WI38 (cell line): Measurements from ENCODE around the gene SPATA16.

Experiments
- H3K4me3 ChIP-seq: 2 replicates; pipeline ENCODE4 v1.5.1; 2011; ENCODE audit warnings: low read depth, mild to moderate bottlenecking, control low read depth, low read length
- TF ChIP-seq, protein P1 (sequence below): IDR thresholded peaks from 2 replicates; pipeline ENCODE4 v1.5.1; 2012; ENCODE audit warnings: low read depth, mild to moderate bottlenecking, control low read depth, low read length

SPATA16 gene

DNA sequence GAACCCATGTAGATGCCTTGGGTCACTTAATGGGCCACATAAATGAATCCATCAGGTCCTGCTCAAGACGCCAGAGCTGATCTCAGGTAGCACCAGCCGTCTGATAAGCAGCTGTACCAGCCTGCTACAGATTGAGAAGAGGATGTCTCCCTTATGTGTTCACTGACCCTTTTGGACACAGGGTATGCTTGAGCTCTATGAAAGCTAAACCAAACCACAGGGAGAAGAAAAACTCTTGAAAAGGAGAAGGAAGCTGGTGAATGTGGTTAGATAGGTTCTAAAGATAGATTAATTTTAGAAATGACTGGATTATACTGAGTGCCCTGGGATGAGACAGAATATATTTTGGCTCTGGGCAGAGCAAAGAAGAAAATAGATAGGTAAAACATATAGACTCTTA, 187.5 kb downstream of the SPATA16 start:
- TF ChIP-seq, protein P1, sequence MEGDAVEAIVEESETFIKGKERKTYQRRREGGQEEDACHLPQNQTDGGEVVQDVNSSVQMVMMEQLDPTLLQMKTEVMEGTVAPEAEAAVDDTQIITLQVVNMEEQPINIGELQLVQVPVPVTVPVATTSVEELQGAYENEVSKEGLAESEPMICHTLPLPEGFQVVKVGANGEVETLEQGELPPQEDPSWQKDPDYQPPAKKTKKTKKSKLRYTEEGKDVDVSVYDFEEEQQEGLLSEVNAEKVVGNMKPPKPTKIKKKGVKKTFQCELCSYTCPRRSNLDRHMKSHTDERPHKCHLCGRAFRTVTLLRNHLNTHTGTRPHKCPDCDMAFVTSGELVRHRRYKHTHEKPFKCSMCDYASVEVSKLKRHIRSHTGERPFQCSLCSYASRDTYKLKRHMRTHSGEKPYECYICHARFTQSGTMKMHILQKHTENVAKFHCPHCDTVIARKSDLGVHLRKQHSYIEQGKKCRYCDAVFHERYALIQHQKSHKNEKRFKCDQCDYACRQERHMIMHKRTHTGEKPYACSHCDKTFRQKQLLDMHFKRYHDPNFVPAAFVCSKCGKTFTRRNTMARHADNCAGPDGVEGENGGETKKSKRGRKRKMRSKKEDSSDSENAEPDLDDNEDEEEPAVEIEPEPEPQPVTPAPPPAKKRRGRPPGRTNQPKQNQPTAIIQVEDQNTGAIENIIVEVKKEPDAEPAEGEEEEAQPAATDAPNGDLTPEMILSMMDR: no peak
- no peak overlapping the region for H3K4me3 ChIP-seq

DNA sequence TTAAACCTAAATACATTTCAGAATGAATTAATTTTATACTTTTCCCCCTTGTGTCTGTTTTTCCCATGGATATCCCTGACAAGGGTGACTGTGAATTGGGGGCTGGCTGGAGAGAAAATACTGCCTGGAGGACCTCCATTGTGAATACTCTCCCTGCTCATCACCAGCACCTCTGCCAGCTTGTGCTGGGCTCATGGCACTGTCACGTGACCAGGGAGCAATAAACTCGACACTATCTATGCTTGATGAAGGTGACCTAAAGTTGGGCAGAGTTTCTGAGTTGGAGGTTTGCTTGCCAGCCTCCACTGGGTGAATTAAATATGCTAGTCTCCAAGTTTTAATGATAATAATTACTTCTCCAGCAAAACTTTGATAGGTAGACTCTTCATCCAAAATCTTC, 189.5 kb downstream of the SPATA16 start:
- TF ChIP-seq, protein P1: no peak
- no peak overlapping the region for H3K4me3 ChIP-seq

DNA sequence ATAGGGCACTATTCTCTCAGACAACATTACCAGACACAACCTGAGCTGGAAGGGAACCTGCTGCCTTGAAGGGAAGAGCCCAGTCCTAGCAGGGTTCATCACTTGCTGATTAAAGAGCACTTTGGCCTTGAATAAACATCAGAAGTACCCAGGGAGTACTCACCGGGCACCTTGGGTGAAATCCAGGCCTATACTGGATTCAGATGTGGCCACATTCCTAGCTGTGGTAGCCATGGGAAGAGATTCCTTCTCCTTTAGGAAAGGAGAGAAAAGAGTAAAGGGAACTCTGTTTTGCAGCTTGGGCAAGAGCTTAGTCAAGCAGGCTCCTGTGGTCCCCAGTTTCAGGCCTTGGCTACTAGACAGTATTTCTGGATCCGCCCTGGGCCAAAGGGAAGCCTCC, 195.0 kb downstream of the SPATA16 start:
- no peak overlapping the region for H3K4me3 ChIP-seq
- TF ChIP-seq, protein P1: no peak

DNA sequence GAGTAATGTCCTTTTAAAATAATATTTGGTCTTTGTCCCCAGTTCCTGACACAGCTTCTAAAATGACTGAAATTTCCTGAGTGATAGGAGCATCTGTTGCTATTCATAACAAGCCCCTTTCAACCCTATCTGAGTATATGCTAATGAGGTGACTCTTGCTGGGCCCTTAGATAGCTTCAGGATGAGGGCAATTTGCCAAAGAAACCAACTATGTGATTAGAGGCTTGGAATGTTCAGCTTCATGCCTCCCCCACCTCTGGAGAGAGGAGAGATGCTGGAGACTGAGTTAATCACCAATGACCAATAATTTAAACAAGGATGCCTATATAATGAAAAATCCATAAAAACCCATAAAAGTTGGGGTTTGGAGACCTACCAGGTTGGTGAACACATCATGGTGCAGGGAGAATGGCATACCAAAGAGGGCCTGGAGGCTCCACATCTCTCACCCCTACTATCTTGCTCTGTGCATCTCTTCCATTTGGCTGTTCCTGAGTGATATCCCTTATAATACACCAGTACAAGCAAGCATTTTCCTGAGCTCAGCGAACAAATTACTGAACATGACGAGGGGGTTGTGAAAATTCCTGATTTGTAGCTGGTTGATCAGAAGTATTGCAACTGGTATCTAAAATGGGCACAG, 201.3 kb downstream of the SPATA16 start:
- no peak overlapping the region for H3K4me3 ChIP-seq
- TF ChIP-seq, protein P1: no peak

DNA sequence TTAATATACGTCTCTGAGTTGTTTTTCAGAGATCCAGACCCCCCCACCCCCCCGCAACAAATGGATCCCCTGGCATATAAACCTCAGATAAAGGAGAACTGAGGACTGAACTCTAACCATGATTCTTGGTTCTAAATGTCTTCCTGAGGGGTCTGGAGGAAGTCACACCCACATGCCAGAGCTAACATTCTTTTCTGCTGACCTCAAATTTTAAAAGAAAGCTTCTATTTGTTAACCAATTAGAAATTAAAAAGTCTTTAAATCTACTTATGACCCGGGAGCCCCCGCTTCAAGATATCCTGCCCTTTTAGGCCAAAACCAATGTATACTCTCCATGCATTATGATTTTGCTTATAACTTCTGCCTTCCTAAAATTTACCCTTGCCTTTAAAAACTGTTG, 202.2 kb downstream of the SPATA16 start:
- TF ChIP-seq, protein P1: no peak
- no peak overlapping the region for H3K4me3 ChIP-seq

DNA sequence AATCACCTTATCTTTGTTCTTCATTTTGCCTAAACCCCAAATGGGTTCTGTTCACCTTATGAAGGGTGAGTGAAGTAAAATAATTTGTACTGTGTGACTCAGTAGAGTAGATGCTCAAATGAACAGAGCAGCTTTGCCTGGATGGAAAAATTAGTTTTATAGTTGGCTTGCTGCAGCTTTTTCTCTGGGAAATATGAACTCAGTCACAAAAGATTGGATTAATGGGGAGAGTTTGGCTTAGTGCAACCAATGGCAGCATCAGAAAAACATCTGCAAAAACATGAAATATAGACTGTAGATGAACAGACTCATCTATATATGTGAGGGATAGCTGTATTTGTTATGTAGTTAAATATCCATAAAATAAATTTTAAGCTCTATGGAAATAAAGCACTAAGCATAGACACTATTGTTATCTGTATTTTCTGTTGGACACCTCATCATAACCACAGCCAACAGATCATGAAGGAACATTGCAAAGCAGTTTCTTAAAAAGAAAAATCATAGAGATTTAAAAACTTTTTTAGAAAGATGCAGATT, 209.2 kb downstream of the SPATA16 start:
- TF ChIP-seq, protein P1: no peak

DNA sequence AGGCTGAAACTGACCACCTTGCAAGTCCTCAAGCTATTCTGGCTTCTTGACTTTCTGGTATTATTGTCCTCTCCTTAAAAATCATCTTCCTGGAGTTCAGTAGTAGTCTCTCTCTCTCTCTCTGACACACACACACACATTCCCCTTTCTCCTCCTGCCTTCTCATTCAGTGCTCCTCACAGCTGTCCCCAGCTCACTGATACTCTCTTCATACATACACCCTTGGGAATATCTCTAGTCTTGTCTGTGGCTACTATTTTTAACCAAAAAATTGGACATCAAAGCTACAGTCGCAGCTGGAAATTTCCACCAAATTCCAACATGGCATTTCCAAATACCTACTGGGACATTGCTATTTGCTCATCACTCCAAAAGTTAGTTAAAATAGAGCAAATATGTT, 211.6 kb downstream of the SPATA16 start:
- TF ChIP-seq, protein P1: no peak
- H3K4me3 ChIP-seq: no peak overlapping the region

More for the DNA sequence above, 209.2 kb downstream of the SPATA16 start:
- no peak overlapping the region for H3K4me3 ChIP-seq
